ENCODE data around the gene CBX3. TPM values are rescaled to one million over a fixed set of nuclear protein-coding genes. Genes with fewer than 3 reads are reported as not detected.
"Not testable (repeated sequence)": the region's sequence is repeated elsewhere in the genome, so short reads cannot be mapped to it uniquely, and the experiment has no call there.

CBX3 gene
- total RNA-seq, 2 donors from 2014 or later, result 213 to 219 TPM

- no peak overlapping the region for H3K27ac ChIP-seq (ENCODE audit: low read depth, low read length)
- H3K9me3 Mint-ChIP-seq, result no peaks in the 10 kb centered on the region
- no peaks in the 10 kb centered on the region for H3K36me3 ChIP-seq (ENCODE audit: control insufficient read depth, insufficient read depth, low read length)
- no peaks in the 10 kb centered on the region for H3K4me1 Mint-ChIP-seq
- no peak overlapping the region for H3K27ac Mint-ChIP-seq
- no peaks in the 10 kb centered on the region for H3K4me1 ChIP-seq (ENCODE audit: control insufficient read depth, insufficient read depth, low read length)
- DNase-seq, result no peak
- H3K4me3 Mint-ChIP-seq, result no peak overlapping the region
- 90 to 100% methylated on average over 1 to 3 of the region's 3 CpGs for WGBS, 2 experiments (ENCODE audit: insufficient coverage in 1 of 2, insufficient read length in 1 of 2)
- H3K36me3 Mint-ChIP-seq (ENCODE audit: low read depth), result no peaks in the 10 kb centered on the region
- no peak overlapping the region for H3K9ac ChIP-seq (ENCODE audit: extremely low read depth, low read length, poor library complexity, severe bottlenecking)
- no peak overlapping the region for H3K4me3 ChIP-seq (ENCODE audit: low read length)
- H3K27me3 ChIP-seq (ENCODE audit: control insufficient read depth, insufficient read depth, low read length, poor library complexity, severe bottlenecking), result no peaks in the 10 kb centered on the region
- no peaks in the 10 kb centered on the region for H3K27me3 Mint-ChIP-seq (ENCODE audit: insufficient read depth)
- no peaks in the 10 kb centered on the region for H3K9me3 ChIP-seq (ENCODE audit: control insufficient read depth, low read length)
- TF ChIP-seq, protein P1, sequence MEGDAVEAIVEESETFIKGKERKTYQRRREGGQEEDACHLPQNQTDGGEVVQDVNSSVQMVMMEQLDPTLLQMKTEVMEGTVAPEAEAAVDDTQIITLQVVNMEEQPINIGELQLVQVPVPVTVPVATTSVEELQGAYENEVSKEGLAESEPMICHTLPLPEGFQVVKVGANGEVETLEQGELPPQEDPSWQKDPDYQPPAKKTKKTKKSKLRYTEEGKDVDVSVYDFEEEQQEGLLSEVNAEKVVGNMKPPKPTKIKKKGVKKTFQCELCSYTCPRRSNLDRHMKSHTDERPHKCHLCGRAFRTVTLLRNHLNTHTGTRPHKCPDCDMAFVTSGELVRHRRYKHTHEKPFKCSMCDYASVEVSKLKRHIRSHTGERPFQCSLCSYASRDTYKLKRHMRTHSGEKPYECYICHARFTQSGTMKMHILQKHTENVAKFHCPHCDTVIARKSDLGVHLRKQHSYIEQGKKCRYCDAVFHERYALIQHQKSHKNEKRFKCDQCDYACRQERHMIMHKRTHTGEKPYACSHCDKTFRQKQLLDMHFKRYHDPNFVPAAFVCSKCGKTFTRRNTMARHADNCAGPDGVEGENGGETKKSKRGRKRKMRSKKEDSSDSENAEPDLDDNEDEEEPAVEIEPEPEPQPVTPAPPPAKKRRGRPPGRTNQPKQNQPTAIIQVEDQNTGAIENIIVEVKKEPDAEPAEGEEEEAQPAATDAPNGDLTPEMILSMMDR (conservative IDR thresholded peaks at IDR 0.05), result no peak
These were observed 36.5 kb downstream of the CBX3 start for GRCh38 chr7:26238032-26238431.

DNA sequence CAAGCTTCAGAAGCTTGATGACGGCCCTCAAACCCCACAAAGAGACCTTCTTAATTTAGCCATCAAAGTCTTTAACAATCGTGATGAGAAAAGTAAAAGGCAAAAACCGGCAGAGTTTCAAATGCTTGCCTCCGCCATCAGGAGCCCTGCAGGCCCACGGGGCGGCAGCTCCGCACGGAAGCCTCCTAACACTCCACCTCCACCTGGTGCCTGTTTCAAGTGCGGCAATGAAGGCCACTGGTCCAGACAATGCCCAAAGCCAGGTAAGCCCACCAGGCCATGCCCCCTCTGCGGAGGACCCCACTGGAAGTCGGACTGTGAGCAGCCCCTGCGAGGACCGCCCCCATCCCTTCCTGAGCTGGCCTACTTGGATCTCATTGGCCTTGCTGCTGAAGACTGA lies 43.6 kb downstream of the CBX3 start:
- H3K36me3 ChIP-seq (ENCODE audit: control insufficient read depth, insufficient read depth, low read length), result no peaks in the 10 kb centered on the region
- no peak overlapping the region for H3K27ac ChIP-seq (ENCODE audit: low read depth, low read length)
- no peak overlapping the region for H3K9ac ChIP-seq (ENCODE audit: extremely low read depth, low read length, poor library complexity, severe bottlenecking)
- TF ChIP-seq, protein P1 (conservative IDR thresholded peaks at IDR 0.05), result no peak
- no peak for DNase-seq
- no peaks in the 10 kb centered on the region for H3K4me1 Mint-ChIP-seq
- H3K9me3 Mint-ChIP-seq, result no peaks in the 10 kb centered on the region
- WGBS, 2 experiments (ENCODE audit: insufficient coverage in 1 of 2, insufficient read length in 1 of 2), result 93 to 96% methylated on average over 6 to 13 of the region's 13 CpGs
- no peaks in the 10 kb centered on the region for H3K27me3 ChIP-seq (ENCODE audit: control insufficient read depth, insufficient read depth, low read length, poor library complexity, severe bottlenecking)
- H3K9me3 ChIP-seq (ENCODE audit: control insufficient read depth, low read length), result no peaks in the 10 kb centered on the region
- H3K4me3 Mint-ChIP-seq, result no peak overlapping the region
- H3K36me3 Mint-ChIP-seq (ENCODE audit: low read depth), result no peaks in the 10 kb centered on the region
- H3K27ac Mint-ChIP-seq, result no peak overlapping the region
- H3K4me1 ChIP-seq (ENCODE audit: control insufficient read depth, insufficient read depth, low read length), result no peaks in the 10 kb centered on the region
- H3K27me3 Mint-ChIP-seq (ENCODE audit: insufficient read depth), result no peaks in the 10 kb centered on the region
- no peak overlapping the region for H3K4me3 ChIP-seq (ENCODE audit: low read length)

GRCh38 chr7:26250239-26250638 lies 48.7 kb downstream of the CBX3 start:
- Histone ChIP-seq H3K36me3 (ENCODE audit: control insufficient read depth, insufficient read depth, low read length) (no peaks in the 10 kb centered on the region), H3K27ac (ENCODE audit: low read depth, low read length) (no peak overlapping the region), H3K27me3 (ENCODE audit: control insufficient read depth, insufficient read depth, low read length, poor library complexity, severe bottlenecking) (no peaks in the 10 kb centered on the region), H3K9me3 (ENCODE audit: control insufficient read depth, low read length) (no peaks in the 10 kb centered on the region), H3K4me1 (ENCODE audit: control insufficient read depth, insufficient read depth, low read length) (no peaks in the 10 kb centered on the region), H3K4me3 (ENCODE audit: low read length) (no peak overlapping the region), H3K9ac (ENCODE audit: extremely low read depth, low read length, poor library complexity, severe bottlenecking) (no peak overlapping the region)
- H3K36me3 Mint-ChIP-seq (ENCODE audit: low read depth), result no peaks in the 10 kb centered on the region
- no peak overlapping the region for H3K27ac Mint-ChIP-seq
- no peaks in the 10 kb centered on the region for H3K9me3 Mint-ChIP-seq
- TF ChIP-seq, protein P1 (conservative IDR thresholded peaks at IDR 0.05), result no peak
- H3K4me1 Mint-ChIP-seq, result no peaks in the 10 kb centered on the region
- no peak for DNase-seq
- H3K27me3 Mint-ChIP-seq (ENCODE audit: insufficient read depth), result no peaks in the 10 kb centered on the region
- no peak overlapping the region for H3K4me3 Mint-ChIP-seq
- WGBS, 2 experiments (ENCODE audit: insufficient coverage in 1 of 2, insufficient read length in 1 of 2), result 93 to 96% methylated on average over 12 of the region's 12 CpGs

DNA sequence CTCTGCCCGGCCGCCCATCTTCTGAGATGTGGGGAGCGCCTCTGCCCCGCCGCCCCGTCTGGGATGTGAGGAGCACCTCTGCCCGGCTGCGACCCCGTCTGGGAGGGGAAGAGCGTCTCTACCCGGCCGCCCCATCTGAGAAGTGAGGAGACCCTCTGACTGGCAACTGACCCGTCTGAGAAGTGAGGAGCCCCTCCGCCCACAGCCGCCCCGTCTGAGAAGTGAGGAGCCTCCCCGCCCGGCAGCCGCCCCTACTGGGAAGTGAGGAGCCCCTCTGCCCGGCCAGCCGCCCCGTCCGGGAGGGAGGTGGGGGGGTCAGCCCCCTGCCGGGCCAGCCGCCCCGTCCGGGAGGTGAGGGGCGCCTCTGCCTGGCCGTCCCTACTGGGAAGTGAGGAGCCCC lies 60.3 kb downstream of the CBX3 start:
- not testable (repeated sequence) for H3K4me1 Mint-ChIP-seq; H3K4me1 ChIP-seq (ENCODE audit: control insufficient read depth, insufficient read depth, low read length); H3K27me3 Mint-ChIP-seq (ENCODE audit: insufficient read depth); DNase-seq; H3K27me3 ChIP-seq (ENCODE audit: control insufficient read depth, insufficient read depth, low read length, poor library complexity, severe bottlenecking); H3K4me3 Mint-ChIP-seq; H3K9ac ChIP-seq (ENCODE audit: extremely low read depth, low read length, poor library complexity, severe bottlenecking); H3K36me3 ChIP-seq (ENCODE audit: control insufficient read depth, insufficient read depth, low read length); H3K36me3 Mint-ChIP-seq (ENCODE audit: low read depth); H3K27ac ChIP-seq (ENCODE audit: low read depth, low read length); H3K4me3 ChIP-seq (ENCODE audit: low read length); H3K27ac Mint-ChIP-seq
- H3K9me3 Mint-ChIP-seq, result peaks cover 47% of the 10 kb centered on the region
- WGBS, 2 experiments (ENCODE audit: insufficient coverage in 1 of 2, insufficient read length in 1 of 2), result 95 to 96% methylated on average over 10 to 23 of the region's 29 CpGs
- H3K9me3 ChIP-seq (ENCODE audit: control insufficient read depth, low read length), result peaks cover 27% of the 10 kb centered on the region

Data from endodermal cell (in vitro differentiated cells).